HG03565 (cell line): ENCODE results near the gene NSUN2.
"Not testable (repeated sequence)": the region's sequence is repeated elsewhere in the genome, so short reads cannot be mapped to it uniquely, and the experiment has no call there.

Source experiments
- ATAC-seq: cut with Tn5 transposase; IDR thresholded peaks from one replicate; pipeline ENCODE4 v1.9.1; 2021; ENCODE audit warnings: mild to moderate bottlenecking, moderate library complexity; ENCODE audit not compliant: unreplicated experiment

Gene NSUN2

GRCh38 chr5:6584727-6585126, 48.1 kb downstream of the NSUN2 start:
- no peak for ATAC-seq

GRCh38 chr5:6584101-6584645, 48.7 kb downstream of the NSUN2 start:
- no peak for ATAC-seq

DNA sequence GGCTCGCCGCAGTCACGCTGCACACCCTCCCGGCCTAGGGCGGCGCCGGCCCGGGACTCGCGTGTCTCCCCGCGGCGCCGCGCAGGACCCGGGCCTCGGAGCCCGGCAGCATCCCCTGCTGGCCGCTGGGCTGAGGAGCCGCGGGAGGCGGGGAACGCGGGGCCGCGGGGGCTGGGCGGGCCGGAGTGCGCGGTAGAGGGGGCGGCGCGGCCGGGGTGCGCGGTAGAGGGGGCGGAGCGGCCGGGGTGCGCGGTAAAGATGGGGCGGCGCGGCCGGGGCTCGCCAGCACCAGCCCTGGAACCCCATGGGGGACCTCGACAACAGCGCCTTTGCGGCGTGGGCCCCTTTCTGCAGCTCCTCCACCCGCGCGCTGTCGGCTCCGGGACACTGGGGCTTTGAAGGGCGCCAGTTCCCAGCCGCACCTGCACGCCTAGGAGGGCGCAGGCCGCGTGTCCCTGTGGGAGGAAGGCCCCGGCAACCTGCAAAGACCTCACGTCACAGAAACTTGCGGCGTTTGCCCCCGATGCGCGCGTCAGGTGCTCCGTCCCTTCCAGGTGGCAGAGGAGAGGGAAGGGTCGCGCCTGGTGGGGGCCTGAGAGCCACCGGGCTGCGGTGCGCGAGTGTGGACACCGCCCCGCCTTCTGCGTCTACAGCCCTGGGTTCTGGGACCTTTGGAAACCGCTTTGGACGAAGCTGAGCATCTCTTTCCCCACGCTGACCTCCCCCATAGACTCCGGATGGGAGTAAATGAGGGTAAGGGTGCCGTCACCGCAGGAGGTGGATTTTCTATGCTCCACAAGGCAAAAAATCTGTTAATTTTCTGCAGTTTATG, 49.6 kb downstream of the NSUN2 start:
- no peak for ATAC-seq

DNA sequence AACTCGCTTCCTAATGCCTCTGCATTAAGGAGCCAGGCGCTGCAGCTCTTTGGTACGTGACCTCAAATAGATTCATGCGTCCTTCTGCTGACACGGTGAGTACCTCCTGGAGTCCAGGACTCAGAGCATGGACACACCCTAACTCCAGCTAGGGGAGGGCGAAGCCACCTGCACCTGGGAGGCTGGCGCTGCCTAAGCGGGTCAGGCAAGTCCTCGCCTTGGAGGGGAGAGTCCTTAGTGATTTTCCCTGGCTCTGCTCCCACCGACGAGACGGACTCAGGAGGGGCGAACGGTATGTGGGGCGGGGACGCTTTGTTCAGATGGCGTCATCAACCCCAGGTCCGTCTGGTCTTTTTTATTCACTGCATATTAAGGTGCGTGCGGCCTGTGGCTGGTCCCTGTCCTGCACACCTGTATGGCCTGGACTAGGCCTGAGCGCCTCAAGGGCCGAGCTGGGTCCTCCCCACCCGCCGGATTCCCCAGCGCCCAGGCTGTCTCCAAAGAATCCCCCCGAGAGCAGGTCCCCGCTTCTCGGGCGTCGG, 50.3 kb downstream of the NSUN2 start:
- ATAC-seq, result no peak

DNA sequence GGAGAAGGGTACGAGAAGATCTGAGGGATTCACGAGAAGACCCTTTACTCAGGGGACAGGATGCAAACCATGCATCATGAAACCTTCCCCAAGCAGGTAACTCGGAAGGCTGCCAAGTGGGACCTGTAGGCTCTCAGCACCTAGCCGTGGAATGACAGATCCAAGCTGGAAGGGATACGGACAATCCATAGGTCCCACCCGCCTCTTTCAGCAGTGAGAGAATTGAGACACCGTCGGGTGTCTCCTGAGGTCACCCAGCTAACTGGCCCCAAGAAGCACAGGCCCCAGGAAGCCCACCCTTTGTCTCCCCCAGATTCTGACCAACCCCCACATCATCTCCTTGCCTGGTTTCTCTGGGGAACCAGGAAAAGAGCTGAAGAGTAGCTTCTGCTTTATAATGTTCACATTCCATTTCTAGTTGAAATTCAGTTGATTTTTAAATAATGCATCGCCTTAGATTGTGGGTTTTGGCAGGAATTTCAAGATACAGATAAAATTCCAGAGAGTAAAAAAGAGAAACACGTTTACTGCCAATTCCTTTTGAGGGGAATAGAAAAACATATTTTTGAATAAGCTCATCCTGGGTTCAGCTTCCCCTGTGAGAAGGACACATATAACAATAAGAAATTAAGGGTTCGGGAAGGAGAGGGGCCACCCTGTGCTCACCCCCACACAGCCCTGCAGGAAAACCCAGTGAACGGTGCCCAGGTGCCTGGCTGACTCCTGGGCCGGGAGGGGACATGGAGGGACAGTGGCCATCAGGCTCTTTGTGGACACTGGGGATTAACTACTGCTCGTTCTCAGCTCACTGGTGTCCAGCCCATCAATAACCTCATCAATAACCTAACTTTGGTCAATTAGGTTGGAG, 51.1 kb downstream of the NSUN2 start:
- no peak for ATAC-seq

GRCh38 chr5:6581090-6581489, 51.8 kb downstream of the NSUN2 start:
- no peak for ATAC-seq

DNA sequence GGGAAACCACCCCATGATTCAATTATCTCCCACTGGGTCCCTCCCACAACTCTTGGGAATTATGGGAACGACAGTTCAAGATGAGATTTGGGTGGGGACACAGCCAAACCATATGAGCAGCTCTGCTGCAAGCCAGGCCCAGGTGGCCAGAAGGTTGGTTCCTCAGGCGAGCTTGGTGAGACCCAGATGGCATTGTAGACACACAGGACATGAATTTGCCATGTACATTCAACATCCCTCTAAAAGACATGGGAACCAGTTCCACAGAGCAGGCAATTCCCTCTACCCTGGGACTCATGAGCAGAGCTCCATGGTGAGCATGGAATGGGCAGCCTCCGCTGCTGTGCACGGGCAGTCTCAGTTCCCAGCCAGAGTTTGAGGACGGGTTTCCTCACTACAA, 53.3 kb downstream of the NSUN2 start:
- no peak for ATAC-seq

DNA sequence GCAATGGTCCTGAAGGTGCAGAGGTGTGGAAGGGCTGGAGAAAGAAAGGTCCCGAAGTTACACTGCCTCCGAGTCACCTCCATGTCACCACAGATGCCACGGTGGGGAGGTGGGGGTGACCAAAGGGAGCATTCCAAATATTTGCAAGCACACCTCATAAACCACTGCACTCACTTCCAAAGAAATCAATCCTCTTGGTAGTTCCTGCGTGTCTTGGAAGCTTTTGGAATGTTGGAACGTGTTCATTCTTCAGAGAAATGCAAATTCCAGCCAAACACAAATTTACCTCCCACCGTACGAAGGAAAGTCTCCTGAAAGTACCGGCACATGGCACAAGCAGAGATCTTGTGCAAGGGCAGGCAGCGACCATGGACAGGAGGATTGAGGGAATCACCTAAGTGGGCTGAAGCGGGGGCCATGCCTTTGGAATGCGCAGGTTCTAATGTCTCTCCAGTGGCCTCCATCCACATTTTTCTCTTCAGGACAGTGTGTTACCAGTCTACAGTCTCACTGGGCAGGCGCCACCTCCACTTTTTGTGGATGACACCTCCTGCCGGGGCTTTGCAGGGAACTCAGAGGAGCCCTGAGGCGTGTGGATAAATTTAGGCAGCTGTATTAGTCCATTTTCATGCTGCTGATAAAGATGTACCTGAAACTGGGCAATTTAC, 54.0 kb downstream of the NSUN2 start:
- ATAC-seq, result no peak

- no peak for ATAC-seq
Observed at GRCh38 chr5:6576861-6577501, 55.9 kb downstream of the NSUN2 start.

- no peak for ATAC-seq
Observed at GRCh38 chr5:6574537-6575245, 58.2 kb downstream of the NSUN2 start.

DNA sequence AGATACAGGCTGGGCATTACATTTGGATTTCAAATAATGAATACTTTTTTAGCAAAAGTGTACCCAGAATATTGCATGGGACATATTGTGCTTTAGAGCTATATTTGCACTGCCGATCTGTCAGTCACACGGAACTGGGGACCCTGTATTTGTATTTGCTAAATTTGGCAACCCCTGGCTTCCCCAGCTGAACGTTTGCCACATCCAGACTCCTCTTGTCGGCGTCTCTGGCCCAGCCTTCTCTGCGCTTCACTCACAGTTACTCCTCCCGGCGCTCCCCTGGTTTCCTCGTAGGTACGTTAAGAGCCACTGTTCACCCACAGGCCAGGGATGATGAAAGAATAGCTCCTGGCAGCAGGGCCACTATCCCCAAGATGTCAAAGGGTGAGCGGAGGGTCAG, 58.7 kb downstream of the NSUN2 start:
- ATAC-seq, result no peak

- no peak for ATAC-seq
Observed at GRCh38 chr5:6573651-6574101, 59.2 kb downstream of the NSUN2 start.

DNA sequence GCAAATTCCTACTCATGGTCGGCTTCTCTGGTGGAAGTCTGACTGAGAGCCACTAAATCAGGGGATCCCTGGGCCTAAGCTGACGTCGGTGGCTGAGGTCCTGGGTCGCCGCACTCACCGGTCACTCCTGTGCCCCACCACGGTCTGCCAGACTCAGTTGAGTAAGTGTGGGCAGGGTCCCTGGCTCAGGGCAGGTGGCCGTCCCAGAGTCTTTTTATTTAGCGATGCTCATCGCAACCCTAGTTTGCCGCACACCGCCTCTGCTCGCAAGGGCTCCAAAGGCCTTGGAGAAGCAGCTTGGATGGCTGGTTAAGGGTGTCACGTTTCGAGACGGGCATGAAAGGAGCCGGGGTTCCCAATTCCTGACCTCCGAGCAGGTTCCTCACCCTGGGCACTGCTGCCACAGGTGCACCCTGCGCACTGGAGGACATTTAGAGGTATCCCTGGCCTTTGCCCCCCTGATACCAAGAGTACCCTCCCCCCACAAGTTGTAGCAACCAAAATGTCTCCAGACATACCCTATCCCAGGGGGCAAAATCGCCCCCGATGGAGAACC, 59.9 kb downstream of the NSUN2 start:
- no peak for ATAC-seq

GRCh38 chr5:6572086-6572824, 60.6 kb downstream of the NSUN2 start:
- ATAC-seq, result no peak

GRCh38 chr5:6571607-6572006, 61.2 kb downstream of the NSUN2 start:
- ATAC-seq, result not testable (repeated sequence)

DNA sequence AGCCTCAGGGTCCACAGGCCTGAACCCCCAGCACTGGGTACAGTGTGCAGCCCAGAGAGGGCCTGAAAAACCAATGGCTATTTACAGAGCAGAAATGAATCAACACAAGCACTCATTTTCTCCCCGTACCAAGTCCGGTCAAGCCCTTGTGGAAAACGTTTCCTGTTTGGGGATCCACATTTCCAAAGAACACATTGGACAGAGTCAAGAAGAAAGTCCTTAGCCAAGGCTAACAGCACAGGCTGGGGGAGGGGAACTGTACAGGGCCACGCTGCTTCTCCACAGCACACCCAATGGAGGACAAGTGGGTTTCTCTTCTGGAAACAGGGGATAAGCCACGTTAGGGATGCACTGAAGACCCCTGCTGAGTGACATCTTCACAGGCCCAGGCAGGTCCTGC, 62.3 kb downstream of the NSUN2 start:
- ATAC-seq, result no peak

DNA sequence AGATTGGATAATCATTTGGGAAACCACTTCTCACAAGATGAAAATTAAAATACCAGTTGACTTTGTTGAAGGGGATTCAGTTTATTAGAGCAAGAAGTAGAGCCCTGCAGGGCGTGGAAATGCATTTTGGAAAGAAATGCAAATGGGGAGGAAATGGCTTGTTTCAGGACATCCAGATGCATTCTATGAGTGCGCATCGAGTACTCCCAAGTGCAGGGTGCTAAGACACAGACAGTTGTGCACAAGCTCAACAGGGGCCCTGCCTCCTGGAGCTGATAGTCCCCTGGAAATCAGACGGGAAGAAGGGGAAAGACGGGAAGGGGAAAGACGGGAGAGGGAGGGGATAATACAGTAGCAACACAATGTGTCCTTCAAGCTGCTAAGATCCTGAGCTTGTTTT, 64.0 kb downstream of the NSUN2 start:
- ATAC-seq, result no peak

- ATAC-seq, result no peak
Observed at GRCh38 chr5:6568383-6568782, 64.5 kb downstream of the NSUN2 start.

DNA sequence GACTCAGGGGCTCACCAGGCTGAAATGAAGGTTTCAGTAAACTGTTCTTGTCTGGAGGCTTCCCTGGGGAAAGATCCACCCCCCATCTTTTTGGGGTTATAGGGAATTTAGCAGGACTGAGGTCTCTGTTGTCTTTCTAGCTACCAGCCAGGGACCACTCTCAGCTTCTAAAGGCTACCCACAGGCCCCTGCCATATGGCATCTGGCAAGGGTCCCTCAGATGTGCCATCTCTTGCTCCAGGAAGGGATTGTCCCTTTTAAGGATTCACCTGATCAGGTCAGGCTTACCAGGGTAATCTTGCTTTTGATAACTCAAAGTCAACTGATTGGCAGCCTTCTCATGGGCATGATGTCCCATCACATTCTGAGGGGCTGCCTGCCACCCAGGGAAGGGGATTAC, 65.0 kb downstream of the NSUN2 start:
- ATAC-seq, result no peak
